ENCODE results near the gene FLRT2.

The FLRT2 gene

GRCh38 chr14:85517114-85517688 is 12.7 kb upstream of the FLRT2 start:
- Histone ChIP-seq H3K27me3 (ENCODE audit: control insufficient read depth, insufficient read depth, low read length) (no peaks in the 10 kb centered on the region), H3K9ac (ENCODE audit: low read depth, low read length) (peak overlapping the region; percentile 4), H3K4me2 (ENCODE audit: low read length) (peak overlapping the region; percentile 64), H3K36me3 (ENCODE audit: insufficient read depth, low read length) (no peaks in the 10 kb centered on the region), H3K4me3 (ENCODE audit: low read length) (no peak overlapping the region), H3K4me1 (ENCODE audit: control insufficient read depth, insufficient read depth, low read length) (peaks cover 18% of the 10 kb centered on the region), H3K9me3 (replicated peaks; ENCODE audit: low read length) (no peaks in the 10 kb centered on the region)

DNA sequence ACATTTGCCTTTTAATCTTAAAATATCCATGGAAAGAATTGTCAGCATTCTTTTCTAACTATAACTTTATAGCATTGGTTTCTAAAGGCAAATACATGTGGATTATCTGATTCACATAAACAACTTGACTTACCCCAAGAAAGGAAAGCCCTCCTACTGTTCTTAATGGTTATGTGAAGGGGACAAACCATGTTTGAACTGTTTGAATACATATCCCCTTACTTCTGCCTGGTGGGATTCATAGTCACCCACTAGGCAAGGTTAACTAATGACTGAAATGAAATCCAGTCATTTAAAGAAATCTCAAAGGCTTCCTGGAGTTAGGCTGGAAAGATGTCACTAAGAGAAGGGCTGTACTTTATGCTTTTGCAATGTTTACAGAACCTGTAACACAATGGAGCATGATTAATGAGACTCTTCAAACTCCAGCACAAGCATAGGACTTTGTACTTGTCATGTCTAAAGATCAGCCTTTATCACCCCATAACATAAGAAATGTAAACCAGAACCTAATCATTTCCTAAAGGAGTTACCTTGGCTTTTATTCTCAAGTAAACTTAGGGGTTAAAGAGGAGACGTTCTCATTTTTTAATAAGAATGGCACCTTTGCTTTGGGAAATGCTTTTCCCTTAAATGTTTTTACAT is 10.2 kb upstream of the FLRT2 start:
- Histone ChIP-seq H3K4me2 (ENCODE audit: low read length) (no peak overlapping the region), H3K4me3 (ENCODE audit: low read length) (no peak overlapping the region), H3K36me3 (ENCODE audit: insufficient read depth, low read length) (no peaks in the 10 kb centered on the region), H3K27me3 (ENCODE audit: control insufficient read depth, insufficient read depth, low read length) (no peaks in the 10 kb centered on the region), H3K4me1 (ENCODE audit: control insufficient read depth, insufficient read depth, low read length) (peaks cover 18% of the 10 kb centered on the region), H3K9me3 (replicated peaks; ENCODE audit: low read length) (no peaks in the 10 kb centered on the region), H3K9ac (ENCODE audit: low read depth, low read length) (no peak overlapping the region)

DNA sequence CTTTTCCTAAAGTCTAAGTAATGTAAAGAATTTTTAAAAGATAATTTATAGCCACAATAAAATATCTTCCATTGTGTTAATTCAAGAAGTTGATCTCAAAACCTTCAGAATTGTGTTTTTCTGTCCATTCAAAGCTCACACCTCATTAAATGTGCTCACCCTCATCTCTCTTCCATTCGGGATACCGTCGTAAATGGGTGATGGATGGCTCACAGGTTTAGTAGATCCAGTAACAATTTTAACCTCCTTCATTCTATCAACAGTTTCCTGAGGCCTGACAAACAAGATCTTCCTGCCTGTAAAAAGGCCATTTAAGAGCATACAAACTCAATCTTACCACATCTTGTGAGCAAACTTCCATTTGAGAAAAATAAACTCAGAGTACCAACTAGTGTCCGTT is 9.4 kb upstream of the FLRT2 start:
- no peak overlapping the region for H3K9ac ChIP-seq (ENCODE audit: low read depth, low read length)
- no peaks in the 10 kb centered on the region for H3K27me3 ChIP-seq (ENCODE audit: control insufficient read depth, insufficient read depth, low read length)
- H3K4me1 ChIP-seq (ENCODE audit: control insufficient read depth, insufficient read depth, low read length) = peaks cover 18% of the 10 kb centered on the region
- H3K9me3 ChIP-seq (replicated peaks; ENCODE audit: low read length) = no peaks in the 10 kb centered on the region
- no peak overlapping the region for H3K4me3 ChIP-seq (ENCODE audit: low read length)
- no peak overlapping the region for H3K4me2 ChIP-seq (ENCODE audit: low read length)
- no peaks in the 10 kb centered on the region for H3K36me3 ChIP-seq (ENCODE audit: insufficient read depth, low read length)

GRCh38 chr14:85523624-85524023 is 6.3 kb upstream of the FLRT2 start:
- H3K4me2 ChIP-seq (ENCODE audit: low read length) = no peak overlapping the region
- H3K9me3 ChIP-seq (replicated peaks; ENCODE audit: low read length) = no peaks in the 10 kb centered on the region
- H3K27me3 ChIP-seq (ENCODE audit: control insufficient read depth, insufficient read depth, low read length) = no peaks in the 10 kb centered on the region
- H3K36me3 ChIP-seq (ENCODE audit: insufficient read depth, low read length) = no peaks in the 10 kb centered on the region
- no peak overlapping the region for H3K4me3 ChIP-seq (ENCODE audit: low read length)
- no peak overlapping the region for H3K9ac ChIP-seq (ENCODE audit: low read depth, low read length)
- peaks cover 20% of the 10 kb centered on the region for H3K4me1 ChIP-seq (ENCODE audit: control insufficient read depth, insufficient read depth, low read length)

DNA sequence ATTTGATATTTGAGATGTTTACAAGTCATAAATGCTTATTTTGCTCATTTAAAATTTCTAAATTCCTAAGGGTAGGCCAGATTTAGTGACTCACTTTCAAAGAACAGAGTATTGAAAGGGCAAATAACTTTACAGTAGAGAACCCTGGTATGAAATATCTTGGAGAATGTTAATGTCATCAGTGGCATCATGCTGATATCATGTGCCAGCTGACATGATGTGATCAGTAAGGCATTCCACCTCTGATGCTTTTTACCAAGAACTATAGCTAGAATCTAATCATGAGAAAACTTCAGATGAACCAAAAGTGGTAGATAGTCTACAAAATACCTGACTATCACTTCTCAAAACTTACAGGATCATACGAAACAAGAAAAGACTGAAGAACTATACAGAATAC is 2.9 kb upstream of the FLRT2 start:
- Histone ChIP-seq H3K4me1 (ENCODE audit: control insufficient read depth, insufficient read depth, low read length) (peaks cover 37% of the 10 kb centered on the region), H3K27me3 (ENCODE audit: control insufficient read depth, insufficient read depth, low read length) (no peaks in the 10 kb centered on the region), H3K4me3 (ENCODE audit: low read length) (peak overlapping the region; percentile 3), H3K9me3 (replicated peaks; ENCODE audit: low read length) (no peaks in the 10 kb centered on the region), H3K4me2 (ENCODE audit: low read length) (peak overlapping the region; percentile 98), H3K9ac (ENCODE audit: low read depth, low read length) (peak overlapping the region; percentile 90), H3K36me3 (ENCODE audit: insufficient read depth, low read length) (no peaks in the 10 kb centered on the region)

DNA sequence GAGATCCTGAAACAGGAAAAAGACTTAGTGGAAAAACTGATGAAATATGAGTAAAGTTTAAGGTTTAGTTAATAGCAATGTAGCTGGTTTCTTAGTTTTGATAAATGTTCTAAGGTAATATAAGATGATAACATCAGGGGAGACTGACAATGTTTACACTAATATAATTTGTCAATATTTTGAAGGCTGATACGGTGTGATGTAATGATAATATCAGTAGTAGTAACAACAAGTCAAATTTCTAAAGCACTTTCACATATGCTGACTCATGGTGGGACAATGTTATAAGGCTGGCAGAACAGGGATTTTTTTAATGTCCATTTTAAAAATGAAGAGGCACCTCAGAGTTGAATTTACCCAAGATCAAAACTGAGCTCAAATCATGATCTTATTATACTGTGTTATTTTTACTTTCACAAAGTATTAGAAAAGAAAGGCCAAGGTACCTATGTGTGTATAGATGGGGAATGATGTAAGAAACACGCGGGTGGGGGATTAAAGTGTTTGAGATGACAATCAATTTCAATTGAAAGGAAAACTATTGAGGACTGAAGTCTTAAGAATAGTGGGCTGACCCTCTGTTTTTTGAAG is 2.4 kb upstream of the FLRT2 start:
- peak overlapping the region; percentile 20 for H3K4me3 ChIP-seq (ENCODE audit: low read length)
- peak overlapping the region; percentile 98 for H3K4me2 ChIP-seq (ENCODE audit: low read length)
- H3K27me3 ChIP-seq (ENCODE audit: control insufficient read depth, insufficient read depth, low read length) = no peaks in the 10 kb centered on the region
- H3K4me1 ChIP-seq (ENCODE audit: control insufficient read depth, insufficient read depth, low read length) = peaks cover 38% of the 10 kb centered on the region
- H3K36me3 ChIP-seq (ENCODE audit: insufficient read depth, low read length) = no peaks in the 10 kb centered on the region
- H3K9me3 ChIP-seq (replicated peaks; ENCODE audit: low read length) = no peaks in the 10 kb centered on the region
- peak overlapping the region; percentile 90 for H3K9ac ChIP-seq (ENCODE audit: low read depth, low read length)

DNA sequence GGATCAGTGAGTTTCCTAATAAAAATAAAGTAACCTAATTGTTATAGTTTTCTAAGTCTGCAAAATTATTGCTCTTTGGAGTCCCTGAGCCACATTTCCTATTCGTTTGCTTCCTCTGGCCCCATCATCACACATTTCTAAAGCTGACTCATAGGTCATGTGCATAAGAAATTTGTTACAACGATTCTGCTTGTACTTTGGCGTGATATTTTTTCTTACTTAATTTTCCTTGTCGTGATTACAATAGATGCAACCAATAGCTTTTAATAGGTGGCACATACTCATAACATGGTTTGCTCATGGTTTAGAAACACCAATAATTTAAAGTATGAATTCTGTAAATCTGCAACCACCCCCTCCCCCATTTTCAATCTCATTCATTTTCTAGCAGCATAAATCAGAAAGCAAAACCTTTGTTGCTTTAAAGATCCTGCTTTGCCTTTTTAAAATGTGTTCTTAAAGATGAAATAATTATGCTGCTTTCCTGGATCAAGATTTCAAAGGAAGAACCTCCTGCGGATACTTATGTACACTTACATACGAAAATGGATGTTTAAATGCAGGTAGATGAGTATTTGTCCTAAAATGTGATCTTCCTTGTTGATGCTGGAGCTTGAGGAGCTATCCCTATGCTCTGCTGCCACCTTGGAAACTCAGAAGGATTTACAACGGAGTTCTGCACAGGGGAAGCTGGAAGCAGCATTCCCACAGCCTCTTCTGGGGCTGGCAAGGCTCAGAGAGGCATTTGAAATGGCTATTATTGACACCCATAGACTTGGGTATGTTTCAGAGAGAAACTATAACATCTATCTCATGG is 1.7 kb upstream of the FLRT2 start:
- no peaks in the 10 kb centered on the region for H3K9me3 ChIP-seq (replicated peaks; ENCODE audit: low read length)
- H3K9ac ChIP-seq (ENCODE audit: low read depth, low read length) = peak overlapping the region; percentile 90
- peaks cover 42% of the 10 kb centered on the region for H3K4me1 ChIP-seq (ENCODE audit: control insufficient read depth, insufficient read depth, low read length)
- H3K36me3 ChIP-seq (ENCODE audit: insufficient read depth, low read length) = no peaks in the 10 kb centered on the region
- no peaks in the 10 kb centered on the region for H3K27me3 ChIP-seq (ENCODE audit: control insufficient read depth, insufficient read depth, low read length)
- H3K4me3 ChIP-seq (ENCODE audit: low read length) = peak overlapping the region; percentile 75
- peak overlapping the region; percentile 98 for H3K4me2 ChIP-seq (ENCODE audit: low read length)

GRCh38 chr14:85528897-85529631 is 880 bp upstream of the FLRT2 start:
- Histone ChIP-seq H3K9me3 (replicated peaks; ENCODE audit: low read length) (no peaks in the 10 kb centered on the region), H3K36me3 (ENCODE audit: insufficient read depth, low read length) (no peaks in the 10 kb centered on the region), H3K4me3 (ENCODE audit: low read length) (peak overlapping the region; percentile 75), H3K4me1 (ENCODE audit: control insufficient read depth, insufficient read depth, low read length) (peaks cover 42% of the 10 kb centered on the region), H3K27me3 (ENCODE audit: control insufficient read depth, insufficient read depth, low read length) (no peaks in the 10 kb centered on the region), H3K9ac (ENCODE audit: low read depth, low read length) (peak overlapping the region; percentile 90), H3K4me2 (ENCODE audit: low read length) (peak overlapping the region; percentile 98)

GRCh38 chr14:85530626-85531025 is 682 bp downstream of the FLRT2 start:
- peak overlapping the region; percentile 75 for H3K4me3 ChIP-seq (ENCODE audit: low read length)
- no peaks in the 10 kb centered on the region for H3K27me3 ChIP-seq (ENCODE audit: control insufficient read depth, insufficient read depth, low read length)

DNA sequence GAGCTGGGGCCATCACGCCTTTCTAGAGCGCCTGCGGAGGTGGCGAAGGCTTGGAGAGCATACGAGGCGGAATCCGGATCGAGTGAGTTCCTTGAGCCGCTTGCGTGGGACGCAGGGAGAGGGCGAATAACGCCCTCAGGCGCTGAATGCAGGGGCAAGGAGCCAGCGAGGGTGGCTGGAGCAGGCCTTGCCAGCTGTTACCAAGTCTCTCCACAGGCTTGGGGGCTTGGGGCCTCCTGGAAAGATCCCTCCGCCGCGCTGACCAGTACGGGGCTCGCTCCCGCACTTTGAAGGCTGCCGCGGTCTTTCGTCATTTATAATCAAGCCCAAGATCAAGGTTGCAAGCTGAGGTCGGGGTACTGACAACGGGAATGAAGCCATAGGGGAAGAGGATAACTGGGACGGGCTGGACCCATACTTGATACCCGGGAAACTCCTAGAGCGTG is 1.2 kb downstream of the FLRT2 start:
- H3K9ac ChIP-seq (ENCODE audit: low read depth, low read length) = peak overlapping the region; percentile 90
- H3K4me2 ChIP-seq (ENCODE audit: low read length) = peak overlapping the region; percentile 98
- H3K9me3 ChIP-seq (replicated peaks; ENCODE audit: low read length) = no peaks in the 10 kb centered on the region
- H3K4me1 ChIP-seq (ENCODE audit: control insufficient read depth, insufficient read depth, low read length) = peaks cover 46% of the 10 kb centered on the region
- H3K4me3 ChIP-seq (ENCODE audit: low read length) = peak overlapping the region; percentile 75
- H3K36me3 ChIP-seq (ENCODE audit: insufficient read depth, low read length) = no peaks in the 10 kb centered on the region
- H3K27me3 ChIP-seq (ENCODE audit: control insufficient read depth, insufficient read depth, low read length) = no peaks in the 10 kb centered on the region

More at GRCh38 chr14:85530626-85531025, 682 bp downstream of the FLRT2 start:
- Histone ChIP-seq H3K9me3 (replicated peaks; ENCODE audit: low read length) (no peaks in the 10 kb centered on the region), H3K4me1 (ENCODE audit: control insufficient read depth, insufficient read depth, low read length) (peaks cover 46% of the 10 kb centered on the region), H3K9ac (ENCODE audit: low read depth, low read length) (peak overlapping the region; percentile 90), H3K4me2 (ENCODE audit: low read length) (peak overlapping the region; percentile 98), H3K36me3 (ENCODE audit: insufficient read depth, low read length) (no peaks in the 10 kb centered on the region)
